HG03139 (cell line): ENCODE results near the gene SMARCA2.
"Not testable (repeated sequence)": the region's sequence is repeated elsewhere in the genome, so short reads cannot be mapped to it uniquely, and the experiment has no call there.

Source experiments
- ATAC-seq: cut with Tn5 transposase; IDR thresholded peaks from one replicate; pipeline ENCODE4 v1.9.1; 2021; ENCODE audit not compliant: unreplicated experiment

The SMARCA2 gene

GRCh38 chr9:2134391-2134790 lies 119.2 kb downstream of the SMARCA2 start:
- no peak for ATAC-seq

GRCh38 chr9:2138646-2139045 lies 123.5 kb downstream of the SMARCA2 start:
- ATAC-seq = no peak

GRCh38 chr9:2140600-2141223 lies 125.6 kb downstream of the SMARCA2 start:
- no peak for ATAC-seq

- ATAC-seq = no peak
Observed at GRCh38 chr9:2142212-2142611, 127.1 kb downstream of the SMARCA2 start.

- ATAC-seq = no peak
Observed at GRCh38 chr9:2144619-2145018, 129.5 kb downstream of the SMARCA2 start.

- no peak for ATAC-seq
Observed at GRCh38 chr9:2145746-2146145, 130.6 kb downstream of the SMARCA2 start.

- ATAC-seq = not testable (repeated sequence)
Observed at GRCh38 chr9:2146700-2147099, 131.6 kb downstream of the SMARCA2 start.

GRCh38 chr9:2150338-2150737 lies 135.2 kb downstream of the SMARCA2 start:
- ATAC-seq = no peak

- ATAC-seq = no peak
Observed at GRCh38 chr9:2151171-2151570, 136.0 kb downstream of the SMARCA2 start.

- ATAC-seq = no peak
Observed at GRCh38 chr9:2152966-2153629, 138.0 kb downstream of the SMARCA2 start.

GRCh38 chr9:2153630-2154217 lies 138.6 kb downstream of the SMARCA2 start:
- no peak for ATAC-seq

GRCh38 chr9:2154731-2155130 lies 139.6 kb downstream of the SMARCA2 start:
- no peak for ATAC-seq

GRCh38 chr9:2155966-2156365 lies 140.8 kb downstream of the SMARCA2 start:
- no peak for ATAC-seq

- ATAC-seq = peak; percentile 37
Observed at GRCh38 chr9:2157277-2158110, 142.3 kb downstream of the SMARCA2 start.

- peak; percentile 43 for ATAC-seq
Observed at GRCh38 chr9:2158111-2158610, 143.0 kb downstream of the SMARCA2 start.

GRCh38 chr9:2158766-2159430 lies 143.8 kb downstream of the SMARCA2 start:
- no peak for ATAC-seq

GRCh38 chr9:2159521-2160454 lies 144.6 kb downstream of the SMARCA2 start:
- no peak for ATAC-seq

GRCh38 chr9:2161661-2162060 lies 146.5 kb downstream of the SMARCA2 start:
- ATAC-seq = no peak

GRCh38 chr9:2163231-2163885 lies 148.2 kb downstream of the SMARCA2 start:
- ATAC-seq = no peak
